Lower leg skin (tissue), 4 donors: ENCODE results near the gene IRF8. TPM values are rescaled to one million over a fixed set of nuclear protein-coding genes. Genes with fewer than 3 reads are reported as not detected.
"Not testable (repeated sequence)": the region's sequence is repeated elsewhere in the genome, so short reads cannot be mapped to it uniquely, and the experiment has no call there.

Experiments
- DNase-seq, 2 donors: peaks; one replicate each; pipeline ENCODE4 v3.0.0-alpha.2; 2019; ENCODE audit warnings: low spot score in 2 of 2
- H3K4me3 ChIP-seq: fragments of 200-600 bp; sonication (generic); 2 replicates; pipeline ENCODE4 v1.5.1; 2017; ENCODE audit warnings: mild to moderate bottlenecking, low read depth; ENCODE audit not compliant: poor library complexity, severe bottlenecking
- POLR2A ChIP-seq, 2 donors: fragments of 450-650 bp; IDR thresholded peaks; one replicate each; pipeline ENCODE4 v1.6.1; 2016 to 2017; ENCODE audit warnings: antibody characterized with exemption in 2 of 2, mild to moderate bottlenecking in 1 of 2, moderate library complexity in 1 of 2
- WGBS, 2 donors: methylation state at CpG; one replicate each; pipeline ENCODE4 v1.1.5; 2018; 5-methylcytosine and 5-hydroxymethylcytosine counted together
- intact Hi-C: fragments of 100-400 bp; cut with DNase I; formaldehyde crosslinking; loops from one replicate; pipeline ENCODE4 v1.15.0; 2023; ENCODE audit warnings: low total_unique reads
- total RNA-seq, 4 donors: library from RNA; depleted of rRNA; stranded (reverse); fragments of >200 nt; gene quantifications; one replicate each; pipeline ENCODE4 v1.1.0, GENCODE V29; 2016
- TF ChIP-seq, protein P1 (sequence below), 3 donors: fragments of 450-650 bp; IDR thresholded peaks; one replicate each; pipeline ENCODE4 v1.5.1; 2016; ENCODE audit warnings: antibody characterized with exemption in 3 of 3, mild to moderate bottlenecking in 3 of 3, moderate library complexity in 2 of 3

Gene IRF8
- total RNA-seq, 4 donors from 2014 or later = 1.5 to 5.7 (median 3.7) TPM

DNA sequence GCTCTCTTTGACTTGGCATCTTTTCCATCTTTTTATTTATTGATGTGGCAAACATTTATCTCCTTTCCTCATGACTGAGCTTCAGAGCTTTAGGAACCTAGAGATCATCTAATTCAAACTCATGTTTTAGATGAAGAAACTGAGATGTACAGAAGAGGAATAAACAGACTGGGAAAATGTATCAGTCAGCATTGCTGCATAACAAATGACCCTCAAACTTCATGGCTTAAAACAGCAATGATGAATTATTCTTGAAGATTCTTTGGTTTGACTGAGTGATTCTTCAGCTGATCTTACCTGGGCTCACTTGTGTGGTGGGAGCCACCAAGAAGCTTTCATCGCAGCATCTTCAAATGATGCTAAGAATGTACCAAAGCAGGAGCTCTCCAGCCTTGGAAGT lies 44.0 kb upstream of the IRF8 start:
- no peak for TF ChIP-seq POLR2A (IDR thresholded peaks at IDR 0.05)
- TF ChIP-seq, protein P1, sequence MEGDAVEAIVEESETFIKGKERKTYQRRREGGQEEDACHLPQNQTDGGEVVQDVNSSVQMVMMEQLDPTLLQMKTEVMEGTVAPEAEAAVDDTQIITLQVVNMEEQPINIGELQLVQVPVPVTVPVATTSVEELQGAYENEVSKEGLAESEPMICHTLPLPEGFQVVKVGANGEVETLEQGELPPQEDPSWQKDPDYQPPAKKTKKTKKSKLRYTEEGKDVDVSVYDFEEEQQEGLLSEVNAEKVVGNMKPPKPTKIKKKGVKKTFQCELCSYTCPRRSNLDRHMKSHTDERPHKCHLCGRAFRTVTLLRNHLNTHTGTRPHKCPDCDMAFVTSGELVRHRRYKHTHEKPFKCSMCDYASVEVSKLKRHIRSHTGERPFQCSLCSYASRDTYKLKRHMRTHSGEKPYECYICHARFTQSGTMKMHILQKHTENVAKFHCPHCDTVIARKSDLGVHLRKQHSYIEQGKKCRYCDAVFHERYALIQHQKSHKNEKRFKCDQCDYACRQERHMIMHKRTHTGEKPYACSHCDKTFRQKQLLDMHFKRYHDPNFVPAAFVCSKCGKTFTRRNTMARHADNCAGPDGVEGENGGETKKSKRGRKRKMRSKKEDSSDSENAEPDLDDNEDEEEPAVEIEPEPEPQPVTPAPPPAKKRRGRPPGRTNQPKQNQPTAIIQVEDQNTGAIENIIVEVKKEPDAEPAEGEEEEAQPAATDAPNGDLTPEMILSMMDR (IDR thresholded peaks at IDR 0.05) = no peak
- H3K4me3 ChIP-seq = no peak overlapping the region
- intact Hi-C loops = no loop called here
- no peak for DNase-seq
- 100% methylated on average over 1 of the region's 1 CpG for WGBS, 2 donors

DNA sequence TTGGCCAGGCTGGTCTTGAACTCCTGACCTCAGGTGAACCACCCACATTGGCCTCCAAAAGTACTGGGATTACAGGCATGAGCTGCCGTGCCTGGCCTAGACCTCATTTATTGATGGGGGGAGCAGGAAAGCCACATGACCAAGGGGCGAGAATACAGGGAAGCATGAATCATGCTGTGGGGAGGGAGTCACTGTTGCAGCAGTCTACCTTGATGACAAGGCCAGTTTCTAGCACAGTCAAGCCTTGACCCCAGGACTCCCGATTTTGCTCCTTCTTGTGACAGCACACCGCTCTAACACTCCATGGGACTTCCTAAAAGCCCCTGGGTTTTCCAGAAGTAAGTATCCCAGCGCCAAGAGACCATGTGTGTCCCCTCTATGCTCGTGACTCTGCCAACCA lies 42.9 kb upstream of the IRF8 start:
- WGBS, 2 donors = 69% methylated on average over 6 of the region's 6 CpGs
- H3K4me3 ChIP-seq = no peak overlapping the region
- intact Hi-C loops = no loop called here
- TF ChIP-seq POLR2A (IDR thresholded peaks at IDR 0.05) = no peak
- TF ChIP-seq, protein P1 (IDR thresholded peaks at IDR 0.05) = no peak
- DNase-seq = peak in 1 of 2 donors; percentile 34

DNA sequence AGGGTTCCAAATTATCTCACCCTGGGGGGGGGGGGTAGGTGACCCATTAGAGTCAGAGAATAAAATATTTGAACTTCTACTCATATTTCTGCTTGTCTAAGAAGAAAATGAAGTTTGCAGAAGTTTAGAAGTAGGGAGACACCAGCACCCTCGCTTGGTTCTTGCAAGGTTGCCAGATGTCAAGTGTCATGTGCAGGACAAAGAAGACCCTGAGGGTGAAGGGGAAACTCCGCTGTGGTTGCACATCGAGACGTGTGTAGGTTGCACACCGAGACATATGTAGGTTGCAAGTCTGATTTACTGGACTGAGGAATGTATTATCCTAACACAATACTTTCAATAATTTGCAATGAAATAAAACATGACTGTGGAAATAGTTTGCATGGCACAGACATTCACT lies 42.4 kb upstream of the IRF8 start:
- no peak for DNase-seq
- TF ChIP-seq, protein P1 (IDR thresholded peaks at IDR 0.05) = no peak
- no peak for TF ChIP-seq POLR2A (IDR thresholded peaks at IDR 0.05)
- intact Hi-C loops = no loop called here
- whole genome bisulfite sequencing, 2 donors = 57 to 59% methylated on average over 5 of the region's 5 CpGs
- no peak overlapping the region for H3K4me3 ChIP-seq

DNA sequence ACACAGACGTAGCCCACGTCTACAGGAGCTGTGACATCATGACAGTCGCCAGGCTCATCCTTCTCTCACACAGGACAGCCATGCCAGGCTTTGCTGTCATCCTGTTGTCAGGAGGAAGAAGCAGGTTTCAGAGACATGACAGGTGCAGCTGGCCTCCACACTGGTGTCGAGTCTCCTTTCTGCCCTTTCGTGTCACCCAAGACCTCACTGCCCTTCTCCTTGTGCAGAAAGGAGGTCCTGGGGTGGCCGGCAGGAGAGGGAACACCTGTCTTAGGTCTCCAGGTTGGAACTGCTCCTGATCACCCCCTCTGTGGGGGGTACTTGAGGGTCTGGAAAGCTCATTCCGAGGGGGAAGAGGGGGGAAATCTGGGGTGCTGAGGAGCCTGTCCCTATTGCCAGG lies 41.6 kb upstream of the IRF8 start:
- WGBS, 2 donors = 72 to 76% methylated on average over 7 of the region's 7 CpGs
- no peak for TF ChIP-seq POLR2A (IDR thresholded peaks at IDR 0.05)
- TF ChIP-seq, protein P1 (IDR thresholded peaks at IDR 0.05) = no peak
- intact Hi-C loops = no loop called here
- no peak overlapping the region for H3K4me3 ChIP-seq
- DNase-seq = peak in 1 of 2 donors; percentile 50

GRCh38 chr16:85858571-85858970 lies 40.4 kb upstream of the IRF8 start:
- intact Hi-C loops, H3K4me3 ChIP-seq: not testable (repeated sequence)
- peak in 1 of 2 donors; percentile 52 for DNase-seq
- 77 to 81% methylated on average over 7 of the region's 7 CpGs for WGBS, 2 donors

DNA sequence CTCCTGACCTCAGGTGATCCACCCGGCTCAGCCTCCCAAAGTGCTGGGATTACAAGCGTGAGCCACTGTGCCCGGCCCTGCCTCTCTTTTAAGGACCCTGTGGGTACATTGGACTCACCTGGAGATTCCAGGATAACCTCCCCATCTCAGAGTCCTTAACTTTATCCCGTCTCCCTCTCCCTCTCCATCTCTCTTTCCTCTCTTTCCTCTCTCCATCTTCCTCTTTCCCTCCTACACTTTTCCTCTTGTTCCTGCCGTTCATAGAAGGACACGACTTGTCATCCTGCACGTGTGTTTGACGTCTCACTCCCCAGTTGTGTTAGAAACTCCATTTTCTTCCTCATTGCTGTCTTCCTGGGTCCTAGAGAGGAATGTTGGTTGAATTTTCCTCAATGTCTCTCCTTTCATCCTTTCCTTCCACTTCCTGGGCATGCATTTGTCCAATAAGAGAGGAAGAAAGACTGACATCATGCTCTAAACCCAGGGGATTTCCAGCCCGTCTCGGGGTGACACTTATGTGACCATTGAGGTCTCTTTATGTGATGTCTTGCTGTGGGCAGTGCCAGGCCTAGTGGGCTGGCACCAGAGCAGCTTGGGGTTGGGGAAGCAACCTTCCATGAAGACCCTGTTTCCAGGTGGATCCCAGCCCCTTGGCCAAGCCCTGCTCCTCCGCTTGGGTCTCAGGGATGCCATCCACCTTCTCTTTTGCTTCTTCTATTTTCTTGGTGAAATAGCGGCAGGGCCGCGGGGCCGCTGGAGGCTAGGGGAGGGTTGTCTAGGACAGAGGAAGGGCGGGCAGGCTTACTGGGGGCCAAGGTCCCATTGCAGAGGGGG lies 39.8 kb upstream of the IRF8 start:
- DNase-seq = peak in 1 of 2 donors; percentile 7
- no peak overlapping the region for H3K4me3 ChIP-seq
- TF ChIP-seq, protein P1 (IDR thresholded peaks at IDR 0.05) = no peak
- TF ChIP-seq POLR2A (IDR thresholded peaks at IDR 0.05) = no peak
- intact Hi-C loops = no loop called here
- 75 to 79% methylated on average over 16 of the region's 16 CpGs for whole genome bisulfite sequencing, 2 donors
